GM23338 (cell line): Measurements from ENCODE around the gene ANTXR1. TPM values are rescaled to one million over a fixed set of nuclear protein-coding genes. Genes with fewer than 3 reads are reported as not detected.

Experiments
- ATAC-seq: fragments of 200-7000 bp; cut with Tn5 transposase; 3 replicates; pipeline ENCODE4 v1.9.1; 2020
- DNase-seq: peaks from one replicate; pipeline ENCODE4 v3.0.0-alpha.2; 2015; ENCODE audit warnings: low spot score
- H2AFZ ChIP-seq: fragments of 200-600 bp; sonication (generic); 2 replicates; pipeline ENCODE4 v1.8.0; 2016; ENCODE audit warnings: antibody characterized with exemption, mild to moderate bottlenecking, moderate library complexity
- H3F3A ChIP-seq: fragments of 200-600 bp; sonication (generic); replicated peaks from 2 replicates; pipeline ENCODE4 v1.8.0; 2017; ENCODE audit warnings: antibody characterized with exemption, mixed run types, low read depth
- H3K27ac ChIP-seq: fragments of 200-600 bp; sonication (generic); 2 replicates; pipeline ENCODE4 v1.6.1; 2016; ENCODE audit warnings: low read depth
- H3K27me3 ChIP-seq: fragments of 200-600 bp; sonication (generic); 2 replicates; pipeline ENCODE4 v1.8.0; 2016; ENCODE audit warnings: mild to moderate bottlenecking, mixed run types, moderate library complexity; ENCODE audit not compliant: insufficient read depth
- H3K36me3 ChIP-seq: fragments of 200-600 bp; sonication (generic); 2 replicates; pipeline ENCODE4 v1.8.0; 2016; ENCODE audit warnings: mild to moderate bottlenecking; ENCODE audit not compliant: insufficient read depth
- H3K4me1 ChIP-seq: fragments of 200-600 bp; sonication (generic); 2 replicates; pipeline ENCODE4 v1.8.0; 2016; ENCODE audit warnings: mild to moderate bottlenecking, moderate library complexity; ENCODE audit not compliant: insufficient read depth
- H3K4me2 ChIP-seq: fragments of 200-600 bp; sonication (generic); 2 replicates; pipeline ENCODE4 v1.7.1; 2017; ENCODE audit warnings: mixed run types
- H3K4me3 ChIP-seq: fragments of 200-600 bp; sonication (generic); 2 replicates; pipeline ENCODE4 v1.6.1; 2016; ENCODE audit warnings: mixed run types
- H3K79me2 ChIP-seq: fragments of 200-600 bp; sonication (generic); replicated peaks from 2 replicates; pipeline ENCODE4 v1.8.0; 2017; ENCODE audit warnings: mild to moderate bottlenecking; ENCODE audit not compliant: insufficient read depth
- H3K9me2 ChIP-seq: fragments of 200-600 bp; sonication (generic); 2 replicates; pipeline ENCODE4 v1.8.0; 2017; ENCODE audit not compliant: insufficient read depth
- H4K20me1 ChIP-seq: fragments of 200-600 bp; sonication (generic); replicated peaks from 2 replicates; pipeline ENCODE4 v1.8.0; 2017; ENCODE audit warnings: mild to moderate bottlenecking; ENCODE audit not compliant: insufficient read depth
- H3K27ac Mint-ChIP-seq: 2 replicates; pipeline ENCODE4 v1.8.0; 2020; ENCODE audit warnings: inconsistent platforms, mild to moderate bottlenecking, moderate library complexity, mixed read lengths
- H3K27me3 Mint-ChIP-seq: 3 replicates; pipeline ENCODE4 v1.8.0; 2022; ENCODE audit warnings: low read depth, mild to moderate bottlenecking, moderate library complexity, mixed read lengths, inconsistent platforms; ENCODE audit not compliant: insufficient read depth, poor library complexity
- H3K36me3 Mint-ChIP-seq: 3 replicates; pipeline ENCODE4 v1.8.0; 2021; ENCODE audit warnings: low read depth, mild to moderate bottlenecking, inconsistent platforms, moderate library complexity, mixed read lengths
- H3K4me1 Mint-ChIP-seq: 3 replicates; pipeline ENCODE4 v1.8.0; 2020; ENCODE audit warnings: mild to moderate bottlenecking, inconsistent platforms, mixed read lengths
- H3K4me3 Mint-ChIP-seq: 3 replicates; pipeline ENCODE4 v1.8.0; 2021; ENCODE audit warnings: moderate library complexity, mild to moderate bottlenecking, inconsistent platforms, mixed read lengths
- H3K9me3 Mint-ChIP-seq: 3 replicates; pipeline ENCODE4 v1.8.0; 2020; ENCODE audit warnings: moderate library complexity, mild to moderate bottlenecking, inconsistent platforms, mixed read lengths
- CREB1 ChIP-seq: fragments of 250-450 bp; sonication (Bioruptor Pico); IDR thresholded peaks from 2 replicates; pipeline ENCODE4 v1.5.0; 2020; ENCODE audit warnings: low read depth, mild to moderate bottlenecking, moderate library complexity
- ETS1 ChIP-seq: IDR thresholded peaks from 2 replicates; pipeline ENCODE4 v1.6.1; 2016; ENCODE audit warnings: antibody characterized with exemption
- EZH2phosphoT487 ChIP-seq: fragments of 200-600 bp; sonication (generic); IDR thresholded peaks from one replicate; pipeline ENCODE4 v1.8.1; 2018; ENCODE audit warnings: antibody characterized with exemption; ENCODE audit not compliant: unreplicated experiment
- STAT1 ChIP-seq: IDR thresholded peaks from one replicate; pipeline ENCODE4 v1.6.1; 2016; ENCODE audit warnings: antibody characterized with exemption; ENCODE audit not compliant: unreplicated experiment
- ZNF114 ChIP-seq: fragments of 250-450 bp; sonication (Bioruptor Pico); IDR thresholded peaks from 2 replicates; pipeline ENCODE4 v1.5.0; 2020; ENCODE audit warnings: mild to moderate bottlenecking, moderate library complexity
- ZNF331 ChIP-seq: fragments of 250-450 bp; sonication (Bioruptor Pico); IDR thresholded peaks from 2 replicates; pipeline ENCODE4 v1.5.0; 2020; ENCODE audit warnings: low read depth, mild to moderate bottlenecking, moderate library complexity
- ZNF462 ChIP-seq: fragments of 250-450 bp; sonication (Bioruptor Pico); IDR thresholded peaks from 2 replicates; pipeline ENCODE4 v1.5.0; 2020; ENCODE audit warnings: mild to moderate bottlenecking, moderate library complexity
- polyA plus RNA-seq: library from polyadenylated mRNA; unstranded; fragments of >200 nt; fragmentation: Nextera tagmentation; extraction: Ambion mirVana; gene quantifications from 2 replicates; pipeline ENCODE4 v1.2.1, GENCODE V29; 2016
- total RNA-seq: library from RNA; depleted of rRNA; stranded (reverse); fragments of >200 nt; shearing (Covaris generic); gene quantifications from 2 replicates; pipeline ENCODE4 v1.2.3, GENCODE V29; 2014

The ANTXR1 gene
- total and polyA plus RNA-seq, 2 experiments from 2014 or later: 16.1 to 23.1 TPM

- Mint-ChIP-seq H3K4me3 (no peak overlapping the region), H3K9me3 (no peaks in the 10 kb centered on the region), H3K27me3 (peaks cover 2% of the 10 kb centered on the region), H3K36me3 (peaks cover 5% of the 10 kb centered on the region; the same call in 1 of the 3 replicates), H3K27ac (no peak overlapping the region), H3K4me1 (peaks cover 30% of the 10 kb centered on the region)
- no peaks in the 10 kb centered on the region for H3F3A ChIP-seq
- no peaks in the 10 kb centered on the region for H4K20me1 ChIP-seq
- H2AFZ ChIP-seq: no peak overlapping the region
- no peak for TF ChIP-seq CREB1
- no peak for TF ChIP-seq STAT1
- no peak for TF ChIP-seq ZNF114 (CRISPR knock-in tag)
- no peak for TF ChIP-seq EZH2phosphoT487
- TF ChIP-seq ZNF331 (CRISPR knock-in tag): no peak
- no peak for TF ChIP-seq ETS1
- TF ChIP-seq ZNF462 (CRISPR knock-in tag): no peak
- DNase-seq (no peak), ATAC-seq (no peak)
- peaks cover 9% of the 10 kb centered on the region for H3K4me1 ChIP-seq
- H3K79me2 ChIP-seq: no peaks in the 10 kb centered on the region
- H3K9me2 ChIP-seq: no peaks in the 10 kb centered on the region
- no peaks in the 10 kb centered on the region for H3K27me3 ChIP-seq
- H3K27ac ChIP-seq: no peak overlapping the region
- H3K36me3 ChIP-seq: no peaks in the 10 kb centered on the region
- no peak overlapping the region for H3K4me2 ChIP-seq
- H3K4me3 ChIP-seq: no peak overlapping the region
Measured at GRCh38 chr2:69191634-69192033, 178.7 kb downstream of the ANTXR1 start.
